ENCODE results near the gene CAPZB. TPM values are rescaled to one million over a fixed set of nuclear protein-coding genes. Genes with fewer than 3 reads are reported as not detected.

CAPZB gene
- polyA plus RNA-seq, 3 donors: 290 to 504 (median 407) TPM

GRCh38 chr1:19365721-19366120 is 119.6 kb downstream of the CAPZB start:
- peaks cover 0 to 10% of the 10 kb centered on the region in 2 donors for H3K4me1 ChIP-seq (ENCODE audit: control insufficient read depth in 1 of 2, insufficient read depth in 2 of 2, low read length in 2 of 2)
- H3K4me2 ChIP-seq (replicated peaks; ENCODE audit: extremely low read depth, low read length, poor library complexity, severe bottlenecking): no peak overlapping the region
- H3K9me3 Mint-ChIP-seq: no peaks in the 10 kb centered on the region
- no peak overlapping the region for H3K4me3 ChIP-seq (replicated peaks in 1 of 3; ENCODE audit: low read depth in 2 of 3, low read length in 3 of 3)
- H3K36me3 Mint-ChIP-seq: peaks cover 49 to 69% of the 10 kb centered on the region in 2 donors
- H4K20me1 ChIP-seq (ENCODE audit: insufficient read depth, low read length): peaks cover 100% of the 10 kb centered on the region
- H2AFZ ChIP-seq (ENCODE audit: insufficient read depth, low read depth, low read length, poor library complexity, severe bottlenecking): no peak overlapping the region
- H3K79me2 ChIP-seq (ENCODE audit: insufficient read depth, low read length): peaks cover 52% of the 10 kb centered on the region
- peaks cover 20 to 76% of the 10 kb centered on the region in 2 donors for H3K36me3 ChIP-seq (replicated peaks in 1 of 2; ENCODE audit: control insufficient read depth in 1 of 2, insufficient read depth in 2 of 2, low read length in 2 of 2)
- H3K9ac ChIP-seq (ENCODE audit: insufficient read depth, low read length, poor library complexity, severe bottlenecking): no peak overlapping the region
- no peak overlapping the region for H3K4me3 Mint-ChIP-seq
- no peaks in the 10 kb centered on the region for H3K9me3 ChIP-seq (replicated peaks in 1 of 2; ENCODE audit: control insufficient read depth in 1 of 2, insufficient read depth in 1 of 2, low read length in 2 of 2)
- intact Hi-C loops (cut with micrococcal nuclease): no loop called here
- H3K4me1 Mint-ChIP-seq: peaks cover 6% of the 10 kb centered on the region
- peak overlapping the region in 2 of 7 donors; percentile 5 to 16 for H3K27ac Mint-ChIP-seq
- H3K27me3 ChIP-seq (ENCODE audit: control insufficient read depth in 2 of 2, insufficient read depth in 2 of 2, low read length in 2 of 2): no peaks in the 10 kb centered on the region
- no peak for DNase-seq
- TF ChIP-seq CTCF (IDR thresholded peaks at IDR 0.05): no peak
- H3K27me3 Mint-ChIP-seq (ENCODE audit: low read depth in 3 of 3): peaks cover 0 to 2% (median 2%) of the 10 kb centered on the region in 3 donors
- no peak overlapping the region for H3K27ac ChIP-seq (ENCODE audit: low read depth in 1 of 2, low read length in 2 of 2)
- 100% methylated on average over 6 of the region's 10 CpGs for WGBS (ENCODE audit: insufficient coverage)

GRCh38 chr1:19363536-19364152 is 121.7 kb downstream of the CAPZB start:
- no peak overlapping the region for H3K4me2 ChIP-seq (replicated peaks; ENCODE audit: extremely low read depth, low read length, poor library complexity, severe bottlenecking)
- no peaks in the 10 kb centered on the region for H3K9me3 ChIP-seq (replicated peaks in 1 of 2; ENCODE audit: control insufficient read depth in 1 of 2, insufficient read depth in 1 of 2, low read length in 2 of 2)
- H3K4me3 ChIP-seq (replicated peaks in 1 of 3; ENCODE audit: low read depth in 2 of 3, low read length in 3 of 3): no peak overlapping the region
- peaks cover 100% of the 10 kb centered on the region for H4K20me1 ChIP-seq (ENCODE audit: insufficient read depth, low read length)
- intact Hi-C loops (cut with micrococcal nuclease): no loop called here
- no peak overlapping the region for H3K9ac ChIP-seq (ENCODE audit: insufficient read depth, low read length, poor library complexity, severe bottlenecking)
- Mint-ChIP-seq H3K4me3 (no peak overlapping the region), H3K9me3 (no peaks in the 10 kb centered on the region), H3K4me1 (no peaks in the 10 kb centered on the region), H3K27ac (peak overlapping the region in 3 of 7 donors; percentile 34 to 48 (median 37)), H3K27me3 (ENCODE audit: low read depth in 3 of 3) (peaks cover 0 to 2% (median 2%) of the 10 kb centered on the region in 3 donors), H3K36me3 (peaks cover 46 to 64% of the 10 kb centered on the region in 2 donors)
- no peaks in the 10 kb centered on the region for H3K27me3 ChIP-seq (ENCODE audit: control insufficient read depth in 2 of 2, insufficient read depth in 2 of 2, low read length in 2 of 2)
- TF ChIP-seq CTCF (IDR thresholded peaks at IDR 0.05): no peak
- DNase-seq: no peak
- H2AFZ ChIP-seq (ENCODE audit: insufficient read depth, low read depth, low read length, poor library complexity, severe bottlenecking): no peak overlapping the region
- H3K79me2 ChIP-seq (ENCODE audit: insufficient read depth, low read length): peaks cover 41% of the 10 kb centered on the region
- WGBS (ENCODE audit: insufficient coverage): no CpG with 5 or more reads among the region's 8 CpGs
- H3K4me1 ChIP-seq (ENCODE audit: control insufficient read depth in 1 of 2, insufficient read depth in 2 of 2, low read length in 2 of 2): no peaks in the 10 kb centered on the region
- no peak overlapping the region for H3K27ac ChIP-seq (ENCODE audit: low read depth in 1 of 2, low read length in 2 of 2)
- H3K36me3 ChIP-seq (replicated peaks in 1 of 2; ENCODE audit: control insufficient read depth in 1 of 2, insufficient read depth in 2 of 2, low read length in 2 of 2): peaks cover 17 to 82% of the 10 kb centered on the region in 2 donors

Data from CD14-positive monocyte (primary cell).